Nucleus accumbens (tissue), 56 donors: ENCODE measurements around the gene PRUNE2.
"Not testable (repeated sequence)": the region's sequence is repeated elsewhere in the genome, so short reads cannot be mapped to it uniquely, and the experiment has no call there.

Experiments used
- DNase-seq, 56 donors: peaks; one replicate each; lab custom pipeline; 2025; lab: John Stamatoyannopoulos, UW

The PRUNE2 gene

DNA sequence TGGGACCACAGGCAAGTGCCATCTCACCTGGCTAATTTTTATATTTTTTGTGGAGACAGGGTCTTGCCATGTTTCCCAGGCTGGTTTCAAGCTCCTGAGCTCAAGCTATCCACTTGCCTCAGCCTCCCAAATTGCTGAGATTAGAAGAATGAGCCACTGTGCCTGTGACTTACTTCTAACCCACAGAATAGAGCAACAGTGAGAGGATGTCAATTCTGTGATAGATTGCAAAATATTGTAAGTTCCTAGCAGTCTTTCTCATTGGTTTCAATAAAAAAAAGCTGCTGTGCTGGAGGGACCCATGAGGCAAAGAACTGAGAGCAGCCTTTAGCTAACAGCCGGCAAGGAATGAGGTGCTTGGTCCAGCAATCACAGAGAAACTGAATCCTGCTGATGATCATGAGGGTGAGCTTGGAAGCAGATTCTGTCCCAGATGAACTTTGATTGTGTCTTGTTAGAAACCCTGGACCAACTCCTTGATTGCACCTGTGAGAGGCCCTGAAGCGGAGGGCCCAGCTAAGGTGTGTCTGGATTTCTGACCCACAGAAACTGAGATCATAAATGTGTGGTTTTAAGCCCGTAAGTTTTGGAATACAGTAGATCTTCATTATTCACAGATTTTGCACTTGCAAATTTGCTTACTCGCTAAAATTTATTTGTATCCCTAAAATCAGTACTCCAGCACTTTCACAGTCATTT, 297.2 kb downstream of the PRUNE2 start:
- no peak for DNase-seq

DNA sequence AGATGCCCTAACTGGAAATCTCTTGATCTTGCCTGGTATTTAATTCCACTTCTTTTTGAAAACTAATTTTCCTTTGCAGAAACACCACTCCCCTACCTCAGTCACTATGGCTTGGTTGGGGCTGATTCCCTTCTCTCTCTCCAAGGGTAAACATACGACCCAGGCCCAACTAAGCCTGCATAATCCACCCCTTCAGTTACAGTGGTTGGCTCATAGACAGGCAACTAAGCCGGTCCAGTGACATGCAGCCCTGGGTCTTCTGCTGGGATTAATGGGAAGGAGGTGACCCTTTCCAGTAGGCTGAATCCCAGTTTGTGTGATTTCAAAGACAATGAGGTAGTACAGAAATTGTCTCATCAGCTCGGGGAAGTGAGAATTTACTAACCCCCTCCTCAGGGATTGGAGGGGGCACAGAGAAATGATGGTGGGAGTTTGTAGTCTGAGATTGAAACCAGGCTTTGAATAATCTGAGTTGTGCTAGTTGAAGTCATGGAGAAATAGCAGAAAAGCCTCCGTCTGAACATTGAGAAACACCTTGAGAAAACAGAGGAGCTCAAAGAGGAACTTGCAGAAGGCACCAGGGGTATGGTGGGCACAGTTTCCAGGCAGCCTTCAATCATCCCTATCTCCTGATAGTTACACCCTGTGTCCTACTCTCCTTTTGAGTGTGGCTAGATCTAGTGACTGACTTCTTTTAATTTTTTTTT, 298.0 kb downstream of the PRUNE2 start:
- DNase-seq: no peak

DNA sequence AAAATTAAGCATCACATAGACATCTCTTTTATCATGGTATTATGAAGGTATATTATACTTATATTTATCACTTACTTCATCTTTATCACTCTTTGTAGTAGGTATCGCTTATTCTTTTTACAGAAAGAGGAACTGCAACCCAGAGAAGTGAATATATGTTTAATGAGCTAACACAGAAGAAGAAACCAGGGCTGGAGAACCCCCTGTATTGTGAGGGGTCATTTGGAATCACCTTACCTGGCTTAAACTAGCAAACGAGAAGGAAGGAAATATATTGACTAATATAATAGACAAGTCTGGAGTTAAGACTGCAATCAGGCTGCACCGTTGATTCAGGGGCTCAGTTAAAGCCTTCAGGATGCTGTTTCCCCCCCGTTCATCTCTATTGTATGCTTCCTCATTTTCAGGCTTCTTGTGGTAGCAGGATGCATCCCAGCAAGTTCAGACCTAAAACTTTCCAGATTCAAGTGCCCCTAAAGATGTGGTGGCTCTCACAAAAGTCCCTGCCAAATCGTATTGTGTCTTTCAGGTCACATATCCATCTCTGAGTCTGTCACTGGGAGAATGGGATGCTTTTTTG, 300.5 kb downstream of the PRUNE2 start:
- no peak for DNase-seq

DNA sequence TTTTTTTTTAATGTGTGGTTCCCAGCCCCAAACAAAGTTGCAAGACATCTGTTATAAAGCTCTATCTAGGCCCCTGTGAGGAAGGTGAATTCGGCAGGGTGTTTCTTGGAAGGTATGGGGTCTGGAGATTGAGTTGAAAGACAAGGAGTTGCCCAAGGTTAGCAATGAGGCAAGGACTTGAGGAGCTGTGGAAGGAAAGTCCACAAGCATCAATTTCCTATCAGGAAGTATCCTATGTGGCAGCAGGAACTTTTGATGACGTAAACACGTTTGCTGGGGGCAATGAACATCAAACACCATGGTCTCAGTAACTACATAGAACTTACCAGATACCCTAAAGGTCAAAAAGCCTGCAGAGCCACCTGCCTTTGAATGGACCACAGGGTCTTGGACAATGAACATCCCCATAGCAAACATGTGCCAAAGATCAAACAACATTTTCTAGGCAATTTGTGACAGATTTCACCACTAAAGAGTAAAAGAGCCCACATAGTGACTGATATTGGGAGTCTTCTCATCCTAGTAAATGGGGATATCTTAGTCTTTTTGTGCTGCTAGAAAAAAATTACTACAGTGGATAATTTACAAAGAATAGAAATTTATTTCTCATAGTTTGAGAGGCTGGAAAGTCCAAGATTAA, 301.9 kb downstream of the PRUNE2 start:
- no peak for DNase-seq

DNA sequence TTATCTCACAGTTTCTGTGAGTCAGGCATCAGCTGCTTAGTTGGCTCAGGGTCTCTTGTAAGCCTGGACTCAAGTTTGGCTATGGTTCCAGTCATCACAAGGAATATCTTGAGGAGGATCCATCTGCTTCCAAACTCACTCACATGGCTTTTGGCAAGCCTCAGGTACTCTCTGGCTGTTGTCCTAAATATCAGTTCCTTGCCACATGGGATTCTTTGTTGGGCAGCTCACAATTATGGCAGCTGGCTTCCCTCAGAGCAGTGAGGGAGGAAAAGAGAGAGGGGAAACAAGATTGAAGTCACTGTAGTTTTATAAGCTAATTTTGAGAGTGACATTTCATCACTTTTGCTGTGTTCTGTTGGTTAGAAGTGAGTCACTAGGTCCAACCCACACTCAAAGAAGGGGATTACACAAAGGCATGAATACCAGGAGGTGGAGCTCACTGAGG, 302.4 kb downstream of the PRUNE2 start:
- DNase-seq: no peak

DNA sequence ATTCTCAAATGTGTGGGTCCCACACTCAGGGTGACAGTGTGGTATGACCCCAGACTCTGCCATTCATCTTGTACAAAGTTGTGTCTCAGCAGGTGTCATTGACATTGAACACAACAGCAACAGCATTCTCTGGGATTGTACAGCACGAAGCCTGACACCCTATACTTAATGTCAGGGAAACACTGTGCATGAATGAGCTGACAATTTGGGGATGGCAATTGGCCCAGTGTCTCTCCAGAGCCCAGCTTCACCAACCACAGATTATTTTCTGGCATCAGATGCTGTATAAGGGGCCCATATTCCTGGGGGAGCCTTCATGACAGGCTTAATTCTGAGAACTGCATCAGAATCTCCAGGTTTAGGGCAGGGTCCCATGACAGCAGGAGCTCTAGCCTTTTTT, 303.7 kb downstream of the PRUNE2 start:
- no peak for DNase-seq

DNA sequence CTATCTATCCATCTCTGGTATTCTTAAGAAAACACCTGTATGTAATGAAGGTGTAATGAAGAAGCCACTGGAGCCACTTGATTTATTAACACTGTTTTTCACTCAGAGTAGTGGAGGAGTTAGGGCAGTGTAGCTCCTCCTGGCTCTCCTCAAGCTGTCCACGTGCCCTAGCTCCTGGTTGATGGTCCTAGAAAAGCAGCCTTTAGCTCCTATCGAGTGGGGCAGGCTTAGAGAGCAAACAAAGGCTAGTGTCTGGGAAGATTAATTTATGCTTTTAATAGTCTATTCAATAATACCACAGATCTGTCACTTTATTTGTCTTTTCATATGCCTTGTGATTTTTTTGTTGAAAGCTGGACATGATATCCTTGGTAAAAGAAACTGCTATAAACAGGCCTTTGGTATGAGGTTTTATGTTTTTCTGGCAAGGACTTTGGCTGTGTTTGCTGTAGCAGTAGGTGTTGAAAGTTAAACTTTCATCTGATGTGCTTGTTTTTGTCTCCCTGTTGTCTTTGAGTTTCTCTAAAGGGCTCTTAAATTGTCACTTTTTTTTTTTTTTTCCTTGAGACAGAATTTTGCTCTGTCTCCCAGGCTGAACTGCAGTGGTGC, 305.8 kb downstream of the PRUNE2 start:
- no peak for DNase-seq

DNA sequence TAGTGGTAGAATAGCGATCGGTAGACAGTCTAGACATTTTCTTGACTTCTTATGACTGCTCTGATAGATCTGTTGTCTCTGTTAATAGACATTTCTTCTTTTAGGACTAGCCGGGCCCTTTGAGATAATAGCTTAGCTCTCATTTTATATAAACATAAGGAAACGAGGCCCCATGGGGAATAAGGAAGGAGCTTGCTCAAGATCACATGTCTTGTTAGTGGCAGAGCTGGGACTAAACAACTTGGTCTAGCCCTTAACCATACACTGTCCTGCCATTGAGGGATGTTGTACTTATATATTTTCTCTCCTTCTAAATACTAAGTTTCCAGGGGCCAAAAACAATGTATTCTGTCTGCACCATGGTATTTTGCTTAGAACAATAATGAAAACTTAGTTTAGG, 306.9 kb downstream of the PRUNE2 start:
- DNase-seq: no peak

DNA sequence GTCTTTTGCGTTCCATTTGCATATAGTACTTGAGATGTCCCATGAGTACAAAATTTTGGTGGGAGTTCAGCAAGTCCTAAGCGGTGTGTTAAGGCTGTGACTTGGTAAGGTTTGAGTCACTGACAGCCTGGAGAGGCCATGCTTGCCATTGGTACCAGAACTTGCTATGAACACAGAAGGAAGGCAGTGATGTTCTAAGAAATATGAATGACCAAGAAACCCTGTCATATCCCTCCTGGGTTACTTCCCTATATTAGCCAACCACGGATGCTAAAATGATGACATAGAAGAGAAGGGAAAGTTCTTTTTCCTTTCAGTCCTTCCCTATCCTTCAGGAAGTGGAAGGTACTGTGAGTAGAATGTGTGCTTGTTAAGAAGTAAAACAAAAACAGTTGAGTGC, 310.3 kb downstream of the PRUNE2 start:
- no peak for DNase-seq

DNA sequence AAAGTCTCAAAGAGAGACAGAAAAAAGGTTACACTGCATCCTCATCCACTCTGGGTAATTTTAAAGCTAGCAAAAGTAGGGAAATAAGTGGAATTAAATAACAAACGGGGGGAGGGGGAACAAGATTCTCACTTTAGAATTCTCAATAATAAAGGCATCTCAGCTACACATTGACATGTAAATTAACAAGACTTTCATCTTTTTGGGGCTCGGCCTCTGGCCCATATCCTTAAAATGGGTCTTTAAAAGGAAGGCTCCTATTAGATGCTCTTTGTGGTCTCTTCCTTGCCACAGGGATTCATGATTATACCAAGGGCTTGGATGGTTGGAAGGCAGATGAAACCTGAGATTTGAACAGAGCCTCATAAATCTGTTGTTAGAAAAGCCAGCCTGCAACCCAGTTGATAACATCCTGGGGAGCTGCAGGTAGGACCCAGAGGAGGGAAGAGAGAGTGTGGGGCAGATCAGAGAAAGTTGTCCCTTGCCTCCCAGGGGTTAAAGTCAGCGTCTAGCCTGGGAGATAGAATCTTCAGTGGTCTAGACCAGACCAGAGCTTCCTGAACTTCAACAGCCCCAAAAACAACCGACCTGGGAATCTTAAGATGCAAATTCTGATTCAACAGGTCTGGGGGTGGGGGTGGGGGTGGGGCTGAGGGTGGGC, 311.0 kb downstream of the PRUNE2 start:
- DNase-seq: no peak

DNA sequence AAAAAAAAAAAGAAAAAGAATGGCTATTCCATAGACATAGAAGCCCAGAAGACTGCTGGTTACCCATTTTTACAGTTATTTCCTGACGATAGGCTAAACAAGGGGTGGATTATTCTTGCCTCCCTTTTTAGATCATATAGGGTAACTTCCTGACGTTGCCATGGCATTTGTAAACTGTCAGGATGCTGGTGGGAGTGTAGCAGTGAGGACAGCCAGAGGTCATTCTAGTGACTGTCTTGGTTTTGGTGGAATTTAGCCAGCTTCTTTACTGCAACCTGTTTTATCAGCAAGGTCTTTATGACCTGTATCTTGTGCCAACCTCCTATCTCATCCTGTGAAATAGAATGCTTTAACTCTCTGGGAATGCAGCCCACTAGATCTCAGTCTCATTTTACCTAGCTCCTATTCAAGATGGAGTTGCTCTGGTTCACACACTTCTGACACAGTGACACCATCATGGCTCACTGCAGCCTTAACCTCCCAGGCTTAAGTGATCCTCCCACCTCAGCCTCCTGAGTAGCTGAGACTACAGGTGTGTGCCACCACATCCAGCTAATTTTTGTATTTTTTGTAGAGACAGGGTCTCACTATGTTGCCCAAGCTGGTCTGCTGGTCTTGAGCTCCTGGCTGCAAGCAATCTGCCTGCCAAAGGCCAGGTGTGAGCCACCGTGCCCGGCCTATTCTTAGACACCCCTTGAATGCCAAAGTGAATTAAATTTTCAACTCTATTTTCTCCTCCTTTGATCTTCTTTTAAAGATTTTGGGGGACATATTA, 311.8 kb downstream of the PRUNE2 start:
- DNase-seq: not testable (repeated sequence)

DNA sequence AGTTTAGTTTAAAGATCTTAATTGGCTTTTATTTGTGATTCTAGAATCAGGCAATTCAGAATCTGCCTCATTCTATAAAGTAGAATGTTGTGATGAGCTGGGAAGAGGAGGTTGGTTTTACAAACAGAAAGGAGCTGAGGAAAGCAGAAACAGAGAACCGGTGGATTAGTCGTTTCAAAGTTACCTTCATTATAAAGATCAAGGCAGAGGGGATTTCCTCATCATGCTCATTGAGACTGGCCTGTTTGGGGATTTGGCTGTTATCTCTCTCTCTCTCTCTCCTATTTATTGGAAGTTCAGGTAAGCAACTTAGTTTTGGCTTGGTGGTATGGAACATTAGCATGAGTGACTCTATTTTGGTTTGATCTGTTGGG, 313.0 kb downstream of the PRUNE2 start:
- DNase-seq: no peak

DNA sequence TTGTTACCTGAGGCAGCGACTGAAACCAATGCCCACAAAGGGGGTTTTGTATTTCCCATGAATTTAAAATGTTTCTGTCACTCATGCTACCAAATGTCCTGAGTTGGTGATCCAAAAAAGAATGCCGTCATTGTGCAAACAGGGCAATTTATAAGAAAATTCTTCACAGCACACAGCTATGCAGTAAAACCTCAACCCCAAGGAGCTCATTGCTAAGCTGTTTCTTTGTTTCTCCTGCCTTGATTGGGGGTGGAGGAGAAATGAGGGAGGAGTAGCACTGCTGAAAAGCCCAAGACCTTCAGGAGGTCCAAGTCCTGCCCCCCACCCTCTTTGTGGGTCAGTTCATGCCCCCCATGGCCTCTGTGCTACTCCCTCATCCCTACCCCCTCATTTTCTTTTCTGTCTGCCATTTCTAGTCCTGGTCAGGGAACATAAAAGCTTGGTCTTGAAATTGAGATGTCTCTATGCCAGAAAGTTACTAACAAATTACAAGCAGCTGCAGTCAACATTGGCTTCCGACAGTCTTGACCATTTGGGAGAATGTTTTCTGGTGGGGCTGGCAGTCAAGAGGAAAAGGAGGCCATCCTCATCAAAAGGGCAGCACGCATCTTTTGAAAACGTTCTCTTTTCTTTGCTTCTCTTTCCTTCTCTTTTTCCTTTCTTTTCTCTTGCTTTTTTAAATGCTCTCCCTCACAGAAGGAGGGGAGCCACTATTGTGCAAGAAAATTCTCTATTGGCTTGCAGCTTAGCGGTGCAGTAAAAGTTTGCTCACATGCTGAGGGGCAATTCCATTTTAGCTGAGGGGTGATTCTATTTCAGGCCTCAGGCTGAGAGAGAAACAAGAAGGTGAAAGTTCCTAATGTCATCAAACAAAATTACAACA, 313.6 kb downstream of the PRUNE2 start:
- no peak for DNase-seq

DNA sequence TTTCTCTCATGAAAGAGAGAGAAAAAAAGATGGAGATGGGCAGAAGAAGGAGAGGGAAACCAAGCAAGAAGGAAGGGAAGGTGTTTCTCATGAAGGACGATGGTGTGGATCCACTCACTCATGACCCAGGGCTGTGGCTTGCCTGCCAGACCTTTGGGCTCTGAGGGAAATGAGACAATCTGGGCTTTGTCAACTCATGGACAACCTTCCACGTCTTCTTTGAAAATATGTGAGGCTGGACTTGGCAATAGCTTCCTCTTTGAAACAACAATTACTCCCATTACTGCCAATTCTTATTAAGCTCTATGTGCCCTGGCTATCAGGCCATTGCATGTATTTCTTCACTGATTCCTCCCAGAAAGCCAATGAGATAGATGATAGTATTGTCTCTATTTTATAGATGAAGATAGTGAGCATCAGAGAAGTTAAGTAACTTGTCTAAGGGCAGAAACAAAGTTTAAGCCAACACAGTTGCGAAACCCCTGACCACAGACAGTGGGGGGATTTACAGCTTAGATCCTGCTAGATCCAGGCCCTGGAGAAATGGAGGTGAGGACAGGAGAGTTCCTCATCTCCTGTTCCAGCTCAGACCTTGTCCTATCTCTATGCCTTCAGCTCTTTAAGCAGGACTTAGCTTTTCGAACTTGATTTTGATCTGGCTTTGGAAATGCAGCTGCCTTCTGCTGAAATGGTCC, 314.5 kb downstream of the PRUNE2 start:
- DNase-seq: no peak

DNA sequence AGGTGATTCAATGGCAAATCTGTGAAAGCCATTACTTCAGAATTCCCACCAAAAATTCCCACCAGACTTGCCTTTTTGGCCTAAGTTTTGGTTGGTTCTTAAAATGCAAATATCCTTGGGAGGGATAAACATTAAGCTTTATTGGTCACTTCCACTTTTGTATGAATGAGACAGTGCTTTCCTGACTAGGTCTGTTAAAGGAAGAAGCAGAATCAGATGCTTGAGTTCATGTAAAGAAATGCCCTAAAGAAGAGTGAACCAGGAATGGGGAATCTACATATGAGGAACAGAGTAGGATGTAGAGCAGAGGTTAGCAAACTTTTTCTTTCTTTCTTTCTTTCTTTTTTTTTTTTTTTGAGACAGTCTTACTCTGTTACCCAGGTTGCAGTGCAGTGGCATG, 317.6 kb downstream of the PRUNE2 start:
- no peak for DNase-seq

DNA sequence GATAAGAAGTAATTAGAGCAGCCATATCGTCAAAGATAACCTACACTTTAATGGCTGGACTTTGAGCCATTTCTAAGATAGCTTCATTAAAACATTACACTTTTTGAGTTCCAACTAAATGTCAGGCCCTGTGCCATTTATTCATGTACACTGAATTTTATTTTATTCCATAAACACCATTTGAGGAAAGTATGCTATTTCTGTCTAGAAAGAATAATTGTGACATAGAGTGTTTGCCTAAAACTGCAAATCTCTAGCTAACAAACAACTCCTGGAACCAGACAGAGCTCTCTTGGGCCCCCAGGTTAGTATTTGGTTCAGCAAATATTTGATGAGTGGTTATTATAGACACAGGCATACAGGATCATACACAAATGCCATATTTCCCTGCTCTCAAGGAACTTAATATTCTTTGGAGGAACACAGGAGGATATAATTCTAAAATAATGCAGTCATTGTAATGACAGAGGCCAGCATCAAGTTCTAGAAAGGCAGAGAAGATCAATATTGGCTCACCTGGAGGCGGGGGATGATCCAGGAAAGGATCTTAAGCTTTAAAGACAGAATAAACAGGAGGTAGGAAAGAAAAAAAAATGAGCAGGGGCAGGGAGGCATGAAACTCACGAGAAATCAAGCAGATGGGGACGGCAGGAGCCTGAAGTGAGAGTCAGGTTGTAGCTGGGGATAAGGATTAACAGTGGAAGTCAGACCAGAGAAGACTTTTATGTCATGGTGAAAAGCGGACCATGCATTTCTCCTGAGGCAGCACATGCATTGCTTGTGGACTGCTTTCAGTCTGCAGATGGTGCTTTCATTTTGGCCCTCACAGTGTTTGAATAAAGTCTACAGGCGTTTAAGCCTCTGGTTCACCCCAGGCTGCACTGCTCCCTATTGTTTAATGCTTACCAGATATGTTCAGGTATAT, 319.3 kb downstream of the PRUNE2 start:
- DNase-seq: no peak
